ENCODE results near the gene PRKCQ. TPM values are rescaled to one million over a fixed set of nuclear protein-coding genes. Genes with fewer than 3 reads are reported as not detected.

The PRKCQ gene
- total RNA-seq, 1 experiment from 2014 or later: 4.0 TPM

DNA sequence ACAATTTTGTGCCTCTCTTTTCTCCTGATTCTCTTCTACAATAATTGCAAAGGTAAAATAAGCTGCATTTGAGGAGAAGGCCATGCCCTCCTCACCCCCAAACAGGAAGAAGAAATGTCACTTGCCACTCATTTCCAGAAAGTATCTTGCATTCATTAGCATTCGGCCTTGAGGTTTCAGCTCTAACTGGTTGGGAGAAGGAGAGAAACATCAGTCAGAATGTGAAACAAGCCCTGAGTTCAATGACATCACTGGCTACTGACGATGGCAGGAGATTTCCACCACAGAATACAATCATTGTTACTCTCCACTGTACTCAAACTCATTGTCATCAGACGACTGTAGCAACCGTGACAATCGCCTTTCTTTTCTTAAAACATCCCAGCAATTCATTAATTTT lies 72.8 kb downstream of the PRKCQ start:
- ChIA-PET POLR2A (ENCODE audit: unreplicated experiment) (no interaction called here), CTCF (no interaction called here)
- no peak for DNase-seq
- Histone ChIP-seq H3K9me2 (ENCODE audit: insufficient read depth) (no peaks in the 10 kb centered on the region), H4K20me1 (ENCODE audit: insufficient read depth) (no peaks in the 10 kb centered on the region), H2AFZ (no peak overlapping the region), H3K9me3 (ENCODE audit: insufficient read depth, low read depth) (no peaks in the 10 kb centered on the region), H3K79me2 (ENCODE audit: low read depth) (no peaks in the 10 kb centered on the region), H3K4me2 (no peak overlapping the region), H3K4me3 (no peak overlapping the region), H3K36me3 (ENCODE audit: low read depth) (no peaks in the 10 kb centered on the region), H3K27me3 (ENCODE audit: insufficient read depth, low read depth) (no peaks in the 10 kb centered on the region), H3K27ac (no peak overlapping the region), H3F3A (ENCODE audit: insufficient read depth, low read depth) (no peaks in the 10 kb centered on the region), H3K4me1 (replicated peaks; ENCODE audit: insufficient read depth) (no peaks in the 10 kb centered on the region)
- intact Hi-C loops (cut with micrococcal nuclease; ENCODE audit: unreplicated experiment): no loop called here
- TF ChIP-seq, protein P1, sequence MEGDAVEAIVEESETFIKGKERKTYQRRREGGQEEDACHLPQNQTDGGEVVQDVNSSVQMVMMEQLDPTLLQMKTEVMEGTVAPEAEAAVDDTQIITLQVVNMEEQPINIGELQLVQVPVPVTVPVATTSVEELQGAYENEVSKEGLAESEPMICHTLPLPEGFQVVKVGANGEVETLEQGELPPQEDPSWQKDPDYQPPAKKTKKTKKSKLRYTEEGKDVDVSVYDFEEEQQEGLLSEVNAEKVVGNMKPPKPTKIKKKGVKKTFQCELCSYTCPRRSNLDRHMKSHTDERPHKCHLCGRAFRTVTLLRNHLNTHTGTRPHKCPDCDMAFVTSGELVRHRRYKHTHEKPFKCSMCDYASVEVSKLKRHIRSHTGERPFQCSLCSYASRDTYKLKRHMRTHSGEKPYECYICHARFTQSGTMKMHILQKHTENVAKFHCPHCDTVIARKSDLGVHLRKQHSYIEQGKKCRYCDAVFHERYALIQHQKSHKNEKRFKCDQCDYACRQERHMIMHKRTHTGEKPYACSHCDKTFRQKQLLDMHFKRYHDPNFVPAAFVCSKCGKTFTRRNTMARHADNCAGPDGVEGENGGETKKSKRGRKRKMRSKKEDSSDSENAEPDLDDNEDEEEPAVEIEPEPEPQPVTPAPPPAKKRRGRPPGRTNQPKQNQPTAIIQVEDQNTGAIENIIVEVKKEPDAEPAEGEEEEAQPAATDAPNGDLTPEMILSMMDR (conservative IDR thresholded peaks at IDR 0.05): no peak
- no peak for TF ChIP-seq EZH2 (IDR thresholded peaks at IDR 0.05; ENCODE audit: low read depth)
- BruUV-seq (replicated peaks): no TSS peak

DNA sequence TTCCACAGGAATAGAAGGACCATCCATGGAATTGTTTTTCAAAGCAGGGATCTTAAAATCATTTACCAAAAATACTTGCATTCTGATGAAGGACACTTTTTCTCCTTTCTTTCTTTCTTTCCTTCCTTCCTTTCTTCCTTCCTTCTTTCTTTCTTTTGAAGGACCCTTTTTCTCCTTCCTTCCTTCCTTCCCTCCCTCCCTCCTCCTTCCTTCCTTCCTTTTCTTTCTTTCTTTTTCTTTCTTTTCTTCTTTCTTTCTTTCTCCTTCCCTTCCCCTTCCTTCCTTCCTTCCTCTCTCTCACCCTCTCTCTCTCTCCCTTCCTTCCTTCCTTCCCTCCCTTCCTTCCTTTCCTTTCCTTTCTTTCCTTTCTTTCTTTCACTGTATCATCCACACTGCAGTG lies 74.8 kb downstream of the PRKCQ start:
- no peak for TF ChIP-seq EZH2 (IDR thresholded peaks at IDR 0.05; ENCODE audit: low read depth)
- TF ChIP-seq, protein P1 (conservative IDR thresholded peaks at IDR 0.05): no peak
- Histone ChIP-seq H3K9me3 (ENCODE audit: insufficient read depth, low read depth) (no peaks in the 10 kb centered on the region), H2AFZ (no peak overlapping the region), H3K4me3 (no peak overlapping the region), H3K36me3 (ENCODE audit: low read depth) (no peaks in the 10 kb centered on the region), H3K9me2 (ENCODE audit: insufficient read depth) (no peaks in the 10 kb centered on the region), H3K27ac (no peak overlapping the region), H3K27me3 (ENCODE audit: insufficient read depth, low read depth) (no peaks in the 10 kb centered on the region), H3F3A (ENCODE audit: insufficient read depth, low read depth) (no peaks in the 10 kb centered on the region), H3K4me2 (no peak overlapping the region), H3K4me1 (replicated peaks; ENCODE audit: insufficient read depth) (no peaks in the 10 kb centered on the region), H3K79me2 (ENCODE audit: low read depth) (no peaks in the 10 kb centered on the region), H4K20me1 (ENCODE audit: insufficient read depth) (no peaks in the 10 kb centered on the region)
- BruUV-seq (replicated peaks): no TSS peak
- ChIA-PET CTCF (no interaction called here), POLR2A (ENCODE audit: unreplicated experiment) (no interaction called here)
- no peak for DNase-seq
- intact Hi-C loops (cut with micrococcal nuclease; ENCODE audit: unreplicated experiment): no loop called here

- ChIA-PET CTCF (no interaction called here), POLR2A (ENCODE audit: unreplicated experiment) (no interaction called here)
- no peak overlapping the region for H3K4me3 ChIP-seq
- H3K27ac ChIP-seq: no peak overlapping the region
- H2AFZ ChIP-seq: no peak overlapping the region
- H3K79me2 ChIP-seq (ENCODE audit: low read depth): no peaks in the 10 kb centered on the region
- intact Hi-C loops (cut with micrococcal nuclease; ENCODE audit: unreplicated experiment): no loop called here
- no peak for DNase-seq
- H3F3A ChIP-seq (ENCODE audit: insufficient read depth, low read depth): no peaks in the 10 kb centered on the region
- H3K4me2 ChIP-seq: no peak overlapping the region
- no peaks in the 10 kb centered on the region for H4K20me1 ChIP-seq (ENCODE audit: insufficient read depth)
- H3K4me1 ChIP-seq (replicated peaks; ENCODE audit: insufficient read depth): no peaks in the 10 kb centered on the region
- no peaks in the 10 kb centered on the region for H3K36me3 ChIP-seq (ENCODE audit: low read depth)
- no peaks in the 10 kb centered on the region for H3K27me3 ChIP-seq (ENCODE audit: insufficient read depth, low read depth)
- H3K9me2 ChIP-seq (ENCODE audit: insufficient read depth): no peaks in the 10 kb centered on the region
- BruUV-seq (replicated peaks): no TSS peak
- TF ChIP-seq EZH2 (IDR thresholded peaks at IDR 0.05; ENCODE audit: low read depth): no peak
- TF ChIP-seq, protein P1 (conservative IDR thresholded peaks at IDR 0.05): no peak
- H3K9me3 ChIP-seq (ENCODE audit: insufficient read depth, low read depth): no peaks in the 10 kb centered on the region
Measured at GRCh38 chr10:6504296-6504695, 75.8 kb downstream of the PRKCQ start.
